IPS-15b (cell line): Measurements from ENCODE around the gene ITGB6.

Source experiments
- H3K27me3 ChIP-seq: one replicate; pipeline ENCODE4 v1.6.1; 2013; ENCODE audit warnings: low read length; ENCODE audit not compliant: control insufficient read depth, insufficient read depth
- H3K36me3 ChIP-seq: one replicate; pipeline ENCODE4 v1.6.1; 2013; ENCODE audit warnings: low read length; ENCODE audit not compliant: control insufficient read depth, insufficient read depth
- H3K4me1 ChIP-seq: one replicate; pipeline ENCODE4 v1.6.1; 2013; ENCODE audit warnings: mild to moderate bottlenecking, low read length; ENCODE audit not compliant: control insufficient read depth, insufficient read depth
- H3K4me3 ChIP-seq: one replicate; pipeline ENCODE4 v1.5.1; 2013; ENCODE audit warnings: low read depth, low read length
- H3K9ac ChIP-seq: one replicate; pipeline ENCODE4 v1.6.1; 2013; ENCODE audit warnings: low read depth, mild to moderate bottlenecking, low read length
- H3K9me3 ChIP-seq: one replicate; pipeline ENCODE4 v1.6.1; 2013; ENCODE audit warnings: mild to moderate bottlenecking, low read length; ENCODE audit not compliant: control insufficient read depth, insufficient read depth

The ITGB6 gene

DNA sequence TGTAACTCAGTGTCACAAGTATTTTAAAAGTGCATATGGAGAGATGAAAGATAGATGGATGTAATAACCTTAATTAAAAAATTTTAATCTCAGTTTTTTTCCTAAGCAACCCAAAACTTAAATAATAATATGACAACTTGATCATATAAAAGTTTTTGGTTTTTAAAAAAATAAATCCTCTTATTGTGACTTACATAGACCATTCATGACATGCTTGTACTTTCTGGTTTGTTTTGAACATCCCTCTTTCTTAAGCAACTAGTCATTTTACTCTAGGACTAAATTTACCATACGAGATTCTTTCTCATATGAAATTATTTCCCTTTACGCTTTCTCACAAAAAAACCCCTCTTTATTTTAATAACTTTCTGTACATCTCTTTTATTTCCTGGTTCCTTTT is 131.2 kb downstream of the ITGB6 start:
- Histone ChIP-seq H3K36me3 (no peaks in the 10 kb centered on the region), H3K9ac (no peak overlapping the region), H3K4me1 (no peaks in the 10 kb centered on the region), H3K9me3 (no peaks in the 10 kb centered on the region), H3K27me3 (no peaks in the 10 kb centered on the region), H3K4me3 (no peak overlapping the region)

DNA sequence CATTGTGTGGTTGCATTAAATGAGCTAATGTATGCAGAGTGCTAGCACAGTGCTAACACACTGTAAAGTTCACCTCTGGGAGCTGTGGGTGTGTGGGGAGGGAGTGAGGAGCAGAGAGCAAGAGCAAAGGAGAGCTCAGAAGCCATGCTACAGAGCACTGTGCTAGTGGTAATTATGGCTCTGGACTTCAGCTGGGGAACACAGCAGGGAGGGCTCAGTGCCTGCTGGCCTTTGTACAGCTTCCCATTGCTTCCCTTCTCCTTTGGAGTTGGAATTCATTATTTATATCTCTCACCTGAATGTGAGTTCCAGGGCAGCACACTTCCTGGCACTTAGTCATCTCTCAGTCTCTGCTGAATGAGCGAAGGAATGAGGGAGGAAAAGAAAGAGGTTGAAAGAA is 135.2 kb downstream of the ITGB6 start:
- Histone ChIP-seq H3K4me3 (no peak overlapping the region), H3K27me3 (peaks cover 24% of the 10 kb centered on the region), H3K4me1 (peaks cover 3% of the 10 kb centered on the region), H3K36me3 (no peaks in the 10 kb centered on the region), H3K9me3 (no peaks in the 10 kb centered on the region), H3K9ac (no peak overlapping the region)

DNA sequence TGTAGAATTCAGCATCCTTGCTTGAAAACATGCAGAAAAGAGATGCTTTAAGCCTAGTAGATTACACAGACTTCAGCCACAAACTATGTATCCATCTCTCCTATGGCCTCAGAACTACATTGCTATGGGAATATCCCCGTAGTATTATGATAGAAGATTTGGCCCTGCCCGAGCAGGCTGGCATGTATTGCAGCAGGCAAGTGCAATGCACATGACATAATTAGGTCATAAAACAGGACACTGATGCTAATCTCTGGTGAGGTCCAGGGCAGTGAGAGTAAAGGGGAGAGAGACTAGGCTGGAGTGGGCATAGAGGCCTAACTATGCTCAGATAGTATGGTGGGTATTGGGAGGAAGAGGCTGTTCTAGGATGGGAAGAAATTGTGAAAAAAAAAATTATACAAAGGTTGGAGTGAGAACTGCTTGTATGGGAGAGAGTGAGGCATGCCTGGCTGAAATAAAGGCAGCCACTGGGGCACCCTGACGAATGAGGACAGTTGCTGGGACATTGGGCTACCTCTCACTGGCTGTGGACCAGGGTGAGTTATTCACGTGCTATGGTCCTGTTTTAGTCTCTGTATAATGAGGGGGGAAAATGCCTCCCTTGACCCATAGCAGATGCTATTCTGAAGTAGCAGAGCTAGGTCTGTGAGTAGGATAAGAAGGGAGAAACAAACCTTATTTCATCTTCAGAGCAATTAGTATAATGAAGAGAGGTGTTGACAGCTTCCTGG is 136.0 kb downstream of the ITGB6 start:
- no peaks in the 10 kb centered on the region for H3K9me3 ChIP-seq

DNA sequence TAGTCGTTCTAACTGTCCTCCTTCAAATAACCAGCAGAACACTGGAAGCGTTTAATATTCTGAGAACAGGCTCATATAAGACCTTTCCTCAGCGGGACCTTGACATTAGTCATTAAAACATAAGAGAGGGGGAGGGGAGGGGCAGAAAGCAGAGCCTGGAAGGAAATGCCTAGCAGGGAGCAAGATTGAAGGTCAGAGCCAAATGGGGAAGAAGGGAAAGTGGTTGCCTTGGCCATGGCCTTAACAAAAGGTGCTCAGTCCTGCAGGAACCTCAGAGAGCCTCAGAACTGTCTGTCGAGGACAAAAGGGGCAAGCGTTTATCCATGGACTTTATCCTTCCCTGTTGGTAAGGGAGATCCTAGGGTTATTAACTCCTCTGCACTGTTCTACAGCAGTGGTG is 136.8 kb downstream of the ITGB6 start:
- Histone ChIP-seq H3K9me3 (no peaks in the 10 kb centered on the region), H3K9ac (no peak overlapping the region), H3K36me3 (no peaks in the 10 kb centered on the region), H3K4me1 (peaks cover 3% of the 10 kb centered on the region), H3K27me3 (peaks cover 25% of the 10 kb centered on the region), H3K4me3 (peak overlapping the region; percentile 75)

More for the DNA sequence above, 136.0 kb downstream of the ITGB6 start:
- H3K4me1 ChIP-seq, result peaks cover 3% of the 10 kb centered on the region
- H3K27me3 ChIP-seq, result peaks cover 25% of the 10 kb centered on the region
- no peak overlapping the region for H3K4me3 ChIP-seq
- H3K36me3 ChIP-seq, result no peaks in the 10 kb centered on the region
- H3K9ac ChIP-seq, result no peak overlapping the region

DNA sequence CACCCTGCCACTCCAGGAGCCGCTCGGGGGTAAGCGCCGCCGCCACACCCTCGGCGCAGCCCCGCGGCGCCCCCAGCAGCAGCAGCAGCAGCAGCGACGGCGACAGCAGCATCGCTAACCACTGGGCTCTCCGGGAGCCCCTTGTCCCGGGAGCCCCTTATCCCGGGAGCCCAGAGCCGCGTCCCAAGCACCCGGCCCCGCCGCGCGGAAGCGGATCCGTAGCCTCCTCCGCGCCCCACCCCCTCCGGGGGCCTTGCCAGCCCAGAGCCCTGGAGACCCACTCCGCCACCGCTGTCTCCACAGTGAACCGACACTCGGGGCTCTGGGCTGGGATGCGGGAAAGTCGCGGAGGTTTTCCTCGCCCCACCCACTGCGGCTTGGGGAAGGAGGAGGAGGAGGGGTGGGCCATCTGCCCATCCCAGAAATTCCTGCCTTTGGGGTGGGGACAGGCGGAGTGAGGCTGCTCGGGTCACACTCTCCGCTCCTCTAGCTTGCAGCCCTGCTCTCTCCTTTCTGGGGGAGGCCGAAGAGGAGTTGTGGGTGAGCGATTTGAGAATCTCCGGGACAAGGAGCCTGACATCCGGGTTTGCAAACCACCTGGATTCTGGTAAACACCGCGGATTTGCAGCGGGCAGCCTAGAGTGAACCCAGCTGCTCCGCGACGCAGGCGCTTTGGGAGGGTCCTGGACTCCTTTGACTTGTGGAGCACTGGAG is 137.6 kb downstream of the ITGB6 start, which contains the start of gene PLA2R1:
Gene PLA2R1 (minus strand): TSS at position 324 of the 714 bp plus-strand sequence. CDS start 212 bp downstream, at position 112.
- peaks cover 25% of the 10 kb centered on the region for H3K27me3 ChIP-seq
- peak within 1 kb of the TSS; percentile 75 for H3K4me3 ChIP-seq
- peaks cover 3% of the 10 kb centered on the region for H3K4me1 ChIP-seq
- H3K9me3 ChIP-seq, result no peaks in the 10 kb centered on the region
- no peaks in the 10 kb centered on the region for H3K36me3 ChIP-seq
- H3K9ac ChIP-seq, result peak within 1 kb of the TSS; percentile 79

DNA sequence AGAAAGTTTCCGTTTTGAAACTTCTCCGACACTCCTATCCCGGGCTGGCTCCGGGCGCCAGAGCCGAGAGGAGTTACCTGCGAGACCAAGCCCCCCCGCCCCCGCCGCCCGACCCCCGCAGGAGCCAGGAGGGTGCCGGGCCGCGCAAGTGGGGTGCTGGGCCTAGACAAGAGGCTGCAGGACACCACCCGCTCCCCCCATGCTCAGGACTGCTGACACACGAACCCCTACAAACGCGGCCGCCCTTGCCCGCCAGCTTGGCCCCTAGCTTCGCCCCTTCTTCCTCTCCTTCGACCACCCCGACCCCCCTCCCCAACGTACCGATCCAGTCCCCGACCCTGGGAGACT is 138.2 kb downstream of the ITGB6 start:
- Histone ChIP-seq H3K9ac (no peak overlapping the region), H3K9me3 (no peaks in the 10 kb centered on the region), H3K4me1 (peaks cover 4% of the 10 kb centered on the region), H3K4me3 (peak overlapping the region; percentile 75), H3K27me3 (peaks cover 25% of the 10 kb centered on the region), H3K36me3 (no peaks in the 10 kb centered on the region)

DNA sequence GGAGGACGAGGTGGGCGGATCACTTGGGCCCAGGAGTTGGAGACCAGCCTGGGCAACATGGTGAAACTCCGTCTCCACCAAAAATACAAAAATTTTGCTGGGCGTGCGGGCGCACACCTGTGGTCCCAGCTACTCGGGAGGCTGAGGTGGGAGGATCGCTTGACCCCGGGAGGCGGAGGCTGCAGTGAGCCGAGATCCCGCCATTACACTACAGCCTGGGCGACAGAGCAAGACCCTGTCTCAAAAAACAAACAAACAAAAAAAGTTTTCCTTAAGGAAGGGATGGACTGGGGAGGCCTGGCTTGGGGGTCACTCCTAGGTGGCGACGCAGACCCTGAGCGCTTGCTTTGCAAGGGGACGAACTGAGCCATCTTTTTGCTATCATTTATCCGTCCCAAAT is 138.5 kb downstream of the ITGB6 start:
- Histone ChIP-seq H3K9ac (no peak overlapping the region), H3K27me3 (peaks cover 25% of the 10 kb centered on the region), H3K4me3 (peak overlapping the region; percentile 75), H3K9me3 (no peaks in the 10 kb centered on the region), H3K36me3 (no peaks in the 10 kb centered on the region), H3K4me1 (peaks cover 4% of the 10 kb centered on the region)

DNA sequence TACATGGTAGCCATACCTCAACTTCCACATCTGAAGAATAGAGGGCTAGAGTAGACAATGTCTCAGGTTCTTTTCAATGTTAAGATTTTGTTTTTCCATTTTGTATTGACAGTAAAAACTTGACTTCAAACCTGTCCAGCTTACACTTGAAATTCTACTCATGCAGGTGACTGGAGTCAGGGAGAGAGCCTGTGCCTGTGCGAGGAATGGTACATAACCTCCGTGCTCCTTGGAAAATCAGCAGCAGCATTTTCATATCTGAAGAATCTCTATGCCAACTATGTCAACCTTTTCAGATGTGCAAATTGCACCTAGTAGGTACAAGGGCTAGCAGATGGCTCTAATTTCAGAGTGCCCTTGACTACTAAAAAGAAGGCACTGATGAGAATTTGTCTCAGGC is 139.8 kb downstream of the ITGB6 start:
- H3K4me1 ChIP-seq, result peaks cover 8% of the 10 kb centered on the region
- peaks cover 25% of the 10 kb centered on the region for H3K27me3 ChIP-seq
- H3K9me3 ChIP-seq, result no peaks in the 10 kb centered on the region
- H3K36me3 ChIP-seq, result no peaks in the 10 kb centered on the region
- no peak overlapping the region for H3K9ac ChIP-seq
- H3K4me3 ChIP-seq, result no peak overlapping the region

DNA sequence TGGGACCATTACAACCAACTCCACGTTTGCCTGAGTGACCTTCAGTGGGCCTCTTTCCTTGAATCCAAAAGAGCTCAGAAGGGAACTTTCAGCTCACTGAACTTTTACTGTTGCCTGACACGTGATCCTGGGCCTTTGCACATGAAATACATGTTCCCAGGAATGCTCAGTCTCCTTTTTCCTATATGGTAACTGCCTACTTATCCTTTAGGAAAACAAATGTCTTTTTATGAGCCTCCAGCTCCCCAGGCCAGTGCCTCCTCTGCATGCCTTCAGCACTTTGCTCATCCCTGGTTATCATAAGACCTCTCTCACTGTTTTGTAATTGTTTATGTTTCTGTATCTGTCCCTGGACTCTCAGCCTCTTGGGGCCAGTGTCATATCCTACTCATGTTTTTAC is 142.7 kb downstream of the ITGB6 start:
- H3K9me3 ChIP-seq, result no peaks in the 10 kb centered on the region
- H3K36me3 ChIP-seq, result no peaks in the 10 kb centered on the region
- H3K4me3 ChIP-seq, result no peak overlapping the region
- peaks cover 15% of the 10 kb centered on the region for H3K4me1 ChIP-seq
- peaks cover 18% of the 10 kb centered on the region for H3K27me3 ChIP-seq
- H3K9ac ChIP-seq, result no peak overlapping the region

DNA sequence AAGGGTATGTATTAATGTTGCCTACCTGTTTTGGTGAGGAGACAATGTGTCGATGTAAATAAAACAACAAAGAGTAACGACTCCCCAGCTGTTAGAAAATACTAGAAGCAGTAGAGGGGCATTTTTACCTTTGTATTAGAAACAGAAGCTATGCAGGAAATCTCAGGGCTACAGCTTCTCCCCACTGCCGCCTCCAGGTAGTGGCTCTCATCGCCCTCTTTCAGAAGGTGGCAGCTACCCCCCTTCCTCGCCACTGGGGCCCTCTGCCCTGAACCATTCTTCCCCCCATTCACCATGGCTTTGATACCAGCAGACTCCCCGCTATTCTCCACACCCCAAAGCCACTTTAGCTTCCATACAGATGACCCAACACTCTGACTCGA is 144.4 kb downstream of the ITGB6 start:
- Histone ChIP-seq H3K9ac (no peak overlapping the region), H3K4me3 (no peak overlapping the region), H3K9me3 (no peaks in the 10 kb centered on the region), H3K27me3 (peaks cover 9% of the 10 kb centered on the region), H3K36me3 (no peaks in the 10 kb centered on the region), H3K4me1 (peaks cover 15% of the 10 kb centered on the region)

DNA sequence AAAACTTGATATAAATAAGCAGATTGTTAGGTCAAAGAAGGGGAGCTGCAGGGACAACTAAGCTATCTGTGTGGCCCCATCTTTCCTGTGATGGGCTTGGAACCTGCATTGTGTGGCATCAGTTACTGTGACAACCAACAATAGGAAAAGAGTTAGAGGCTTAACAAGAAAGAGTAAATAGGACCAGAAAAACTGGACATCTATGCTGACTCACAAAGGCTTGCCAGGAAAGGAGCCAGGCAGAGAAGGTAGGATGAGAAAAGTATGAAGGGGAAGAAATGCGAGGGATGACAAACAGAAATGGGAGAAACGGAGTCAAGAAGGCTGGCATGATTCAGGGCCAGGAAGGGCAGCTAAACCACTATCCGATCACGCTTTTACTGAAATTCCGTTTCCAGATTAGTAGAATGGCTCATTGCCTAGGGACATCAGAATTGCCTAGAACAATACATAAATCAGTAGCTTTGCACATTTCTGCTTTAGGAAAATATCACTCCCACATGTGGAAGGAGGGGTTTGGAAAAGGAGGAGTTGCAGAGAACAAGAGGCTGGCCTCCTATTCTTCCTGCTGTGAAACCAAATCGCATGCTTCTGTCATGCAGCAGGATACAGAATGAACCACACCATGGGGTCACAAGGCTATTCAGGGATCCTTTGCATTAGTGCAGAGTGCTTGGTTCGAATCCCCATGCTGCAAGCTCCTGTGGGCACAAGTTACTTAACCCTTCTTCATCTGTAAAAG is 144.9 kb downstream of the ITGB6 start:
- H3K4me3 ChIP-seq, result no peak overlapping the region
- H3K4me1 ChIP-seq, result peaks cover 15% of the 10 kb centered on the region
- no peaks in the 10 kb centered on the region for H3K9me3 ChIP-seq
- no peak overlapping the region for H3K9ac ChIP-seq
- peaks cover 4% of the 10 kb centered on the region for H3K27me3 ChIP-seq
- H3K36me3 ChIP-seq, result no peaks in the 10 kb centered on the region
